Hepatocyte (in vitro differentiated cells): ENCODE measurements around the gene SDK1. TPM values are rescaled to one million over a fixed set of nuclear protein-coding genes. Genes with fewer than 3 reads are reported as not detected.

Experiments
- DNase-seq: peaks from one replicate; pipeline ENCODE4 v3.0.0-alpha.2; 2016; ENCODE audit warnings: low spot score
- H2AFZ ChIP-seq: fragments of 200-600 bp; sonication (generic); 2 replicates; pipeline ENCODE4 v1.6.0; 2016; ENCODE audit warnings: antibody characterized with exemption, mild to moderate bottlenecking
- H3K27ac ChIP-seq: fragments of 200-600 bp; sonication (generic); 2 replicates; pipeline ENCODE4 v1.5.1; 2016; ENCODE audit warnings: mild to moderate bottlenecking
- H3K27me3 ChIP-seq: fragments of 200-600 bp; sonication (generic); 2 replicates; pipeline ENCODE4 v1.6.1; 2016
- H3K36me3 ChIP-seq: fragments of 200-600 bp; sonication (generic); replicated peaks from 2 replicates; pipeline ENCODE4 v1.5.1; 2016; ENCODE audit warnings: low read depth; ENCODE audit not compliant: insufficient read depth
- H3K4me1 ChIP-seq: fragments of 200-600 bp; sonication (generic); 2 replicates; pipeline ENCODE4 v1.5.1; 2016; ENCODE audit warnings: mild to moderate bottlenecking, moderate library complexity; ENCODE audit not compliant: insufficient read depth
- H3K4me2 ChIP-seq: fragments of 200-600 bp; sonication (generic); 2 replicates; pipeline ENCODE4 v1.6.0; 2016
- H3K4me3 ChIP-seq: fragments of 200-600 bp; sonication (generic); 2 replicates; pipeline ENCODE4 v1.5.1; 2016; ENCODE audit warnings: mild to moderate bottlenecking
- H3K79me2 ChIP-seq: fragments of 200-600 bp; sonication (generic); 2 replicates; pipeline ENCODE4 v1.6.0; 2017; ENCODE audit warnings: mild to moderate bottlenecking
- H3K9me2 ChIP-seq: fragments of 200-600 bp; sonication (generic); replicated peaks from 2 replicates; pipeline ENCODE4 v1.6.0; 2017; ENCODE audit warnings: mild to moderate bottlenecking; ENCODE audit not compliant: insufficient read depth
- H3K9me3 ChIP-seq: fragments of 200-600 bp; sonication (generic); 2 replicates; pipeline ENCODE4 v1.5.1; 2016; ENCODE audit warnings: low read depth, mild to moderate bottlenecking
- H4K20me1 ChIP-seq: fragments of 200-600 bp; sonication (generic); 2 replicates; pipeline ENCODE4 v1.6.0; 2016; ENCODE audit warnings: mild to moderate bottlenecking; ENCODE audit not compliant: insufficient read depth, poor library complexity, severe bottlenecking
- EZH2 ChIP-seq: fragments of 200-600 bp; sonication (generic); IDR thresholded peaks from 2 replicates; pipeline ENCODE4 v1.6.1; 2016; ENCODE audit warnings: antibody characterized with exemption, mild to moderate bottlenecking, borderline replicate concordance
- EZH2phosphoT487 ChIP-seq: fragments of 200-600 bp; sonication (generic); IDR thresholded peaks from one replicate; pipeline ENCODE4 v1.6.1; 2018; ENCODE audit warnings: antibody characterized with exemption, mild to moderate bottlenecking, low read depth, moderate library complexity; ENCODE audit not compliant: unreplicated experiment, severe bottlenecking
- WGBS: methylation state at CpG from one replicate; pipeline ENCODE4 v1.1.6; 2016; ENCODE audit warnings: low lambda C conversion rate; ENCODE audit errors: missing lambda C conversion rate; 5-methylcytosine and 5-hydroxymethylcytosine counted together
- polyA plus RNA-seq: library from polyadenylated mRNA; unstranded; fragments of >200 nt; fragmentation: Nextera tagmentation; extraction: Ambion mirVana; gene quantifications from 2 replicates; pipeline ENCODE4 v1.2.1, GENCODE V29; 2016
- total RNA-seq: library from RNA; depleted of rRNA; stranded (reverse); fragments of >200 nt; gene quantifications from 2 replicates; pipeline ENCODE4 v1.2.3, GENCODE V29; 2014
- TF ChIP-seq, protein P1 (sequence below): fragments of 200-600 bp; sonication (generic); IDR thresholded peaks from 2 replicates; pipeline ENCODE4 v1.5.1; 2016; ENCODE audit warnings: antibody characterized with exemption, mild to moderate bottlenecking; ENCODE audit not compliant: poor library complexity

Gene SDK1
- total and polyA plus RNA-seq, 2 experiments from 2014 or later, result 4.3 to 10.0 TPM

DNA sequence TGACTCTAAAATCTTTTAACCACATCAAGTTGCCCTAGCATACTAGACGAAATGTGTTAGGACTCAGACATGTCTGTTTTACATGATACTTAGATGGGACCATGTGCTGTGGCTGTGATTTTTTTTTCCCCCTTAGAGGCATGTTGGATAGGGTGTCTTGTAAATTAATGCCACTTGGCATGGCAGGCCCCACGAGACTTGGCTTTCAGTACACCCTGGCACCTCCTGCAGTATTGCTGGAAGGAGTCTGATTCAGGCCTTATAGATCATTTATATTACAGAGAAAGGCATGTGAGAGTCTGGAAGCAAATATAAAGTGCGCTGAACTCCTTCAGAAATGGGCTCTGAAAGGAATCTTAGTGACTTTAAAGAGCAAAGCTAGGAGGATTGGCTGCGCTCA lies 494.1 kb downstream of the SDK1 start:
- no peak for TF ChIP-seq EZH2phosphoT487
- TF ChIP-seq EZH2, result no peak
- TF ChIP-seq, protein P1, sequence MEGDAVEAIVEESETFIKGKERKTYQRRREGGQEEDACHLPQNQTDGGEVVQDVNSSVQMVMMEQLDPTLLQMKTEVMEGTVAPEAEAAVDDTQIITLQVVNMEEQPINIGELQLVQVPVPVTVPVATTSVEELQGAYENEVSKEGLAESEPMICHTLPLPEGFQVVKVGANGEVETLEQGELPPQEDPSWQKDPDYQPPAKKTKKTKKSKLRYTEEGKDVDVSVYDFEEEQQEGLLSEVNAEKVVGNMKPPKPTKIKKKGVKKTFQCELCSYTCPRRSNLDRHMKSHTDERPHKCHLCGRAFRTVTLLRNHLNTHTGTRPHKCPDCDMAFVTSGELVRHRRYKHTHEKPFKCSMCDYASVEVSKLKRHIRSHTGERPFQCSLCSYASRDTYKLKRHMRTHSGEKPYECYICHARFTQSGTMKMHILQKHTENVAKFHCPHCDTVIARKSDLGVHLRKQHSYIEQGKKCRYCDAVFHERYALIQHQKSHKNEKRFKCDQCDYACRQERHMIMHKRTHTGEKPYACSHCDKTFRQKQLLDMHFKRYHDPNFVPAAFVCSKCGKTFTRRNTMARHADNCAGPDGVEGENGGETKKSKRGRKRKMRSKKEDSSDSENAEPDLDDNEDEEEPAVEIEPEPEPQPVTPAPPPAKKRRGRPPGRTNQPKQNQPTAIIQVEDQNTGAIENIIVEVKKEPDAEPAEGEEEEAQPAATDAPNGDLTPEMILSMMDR, result no peak
- H3K36me3 ChIP-seq, result no peaks in the 10 kb centered on the region
- no peaks in the 10 kb centered on the region for H3K79me2 ChIP-seq
- H3K4me2 ChIP-seq, result no peak overlapping the region
- H3K9me2 ChIP-seq, result no peaks in the 10 kb centered on the region
- H3K27me3 ChIP-seq, result no peaks in the 10 kb centered on the region
- H4K20me1 ChIP-seq, result no peaks in the 10 kb centered on the region
- no peaks in the 10 kb centered on the region for H3K9me3 ChIP-seq
- no peak overlapping the region for H3K27ac ChIP-seq
- 79% methylated on average over 4 of the region's 4 CpGs for WGBS
- no peak overlapping the region for H3K4me3 ChIP-seq
- no peak overlapping the region for H2AFZ ChIP-seq
- no peaks in the 10 kb centered on the region for H3K4me1 ChIP-seq
- DNase-seq, result no peak

DNA sequence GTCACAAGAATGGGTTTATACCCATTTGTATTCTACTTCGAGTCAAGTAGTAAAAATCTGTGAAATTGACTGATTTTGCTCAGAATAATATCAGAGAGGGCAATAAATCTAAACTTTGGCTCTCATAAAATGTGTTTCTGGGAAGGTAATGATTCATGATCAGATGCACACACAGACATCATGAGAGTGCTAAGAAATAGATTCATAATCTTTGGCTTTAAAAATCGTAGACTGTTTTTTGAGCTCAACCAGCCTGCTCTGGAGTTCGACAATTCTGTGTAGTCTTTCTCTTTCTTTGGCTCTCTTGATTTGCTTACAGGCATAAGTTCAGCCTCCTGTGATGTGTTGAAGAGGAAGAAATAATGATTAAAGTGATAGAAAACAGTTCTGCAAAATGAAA lies 494.7 kb downstream of the SDK1 start:
- no peaks in the 10 kb centered on the region for H3K9me2 ChIP-seq
- no peak overlapping the region for H3K27ac ChIP-seq
- no peak overlapping the region for H3K4me3 ChIP-seq
- TF ChIP-seq EZH2phosphoT487, result no peak
- TF ChIP-seq, protein P1, result no peak
- TF ChIP-seq EZH2, result no peak
- 83% methylated on average over 3 of the region's 3 CpGs for WGBS
- H2AFZ ChIP-seq, result no peak overlapping the region
- no peaks in the 10 kb centered on the region for H4K20me1 ChIP-seq
- H3K36me3 ChIP-seq, result no peaks in the 10 kb centered on the region
- H3K79me2 ChIP-seq, result no peaks in the 10 kb centered on the region
- H3K27me3 ChIP-seq, result no peaks in the 10 kb centered on the region
- H3K4me2 ChIP-seq, result no peak overlapping the region
- H3K9me3 ChIP-seq, result no peaks in the 10 kb centered on the region
- H3K4me1 ChIP-seq, result no peaks in the 10 kb centered on the region
- no peak for DNase-seq

DNA sequence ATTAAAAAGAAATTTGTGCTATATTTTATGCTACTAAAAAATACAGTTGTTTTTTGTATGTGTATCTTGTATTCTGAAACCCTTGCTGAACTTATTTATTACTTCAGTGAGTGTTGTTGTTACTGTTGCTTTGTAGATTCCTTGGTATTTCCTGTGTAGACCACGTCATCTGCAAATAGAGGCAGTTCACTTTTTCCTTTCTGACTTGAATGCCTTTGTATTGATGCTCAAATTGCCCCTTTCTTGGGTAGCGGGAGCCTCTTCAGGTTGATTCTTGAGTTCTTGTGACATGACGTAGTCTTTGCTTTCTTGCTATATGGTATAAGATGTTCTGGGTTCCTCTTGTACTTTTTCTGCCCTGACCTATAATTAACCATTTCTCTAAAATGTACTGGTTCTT lies 504.1 kb downstream of the SDK1 start:
- TF ChIP-seq EZH2phosphoT487 (no peak), EZH2 (no peak)
- TF ChIP-seq, protein P1, result no peak
- Histone ChIP-seq H3K4me2 (no peak overlapping the region), H4K20me1 (no peaks in the 10 kb centered on the region), H2AFZ (no peak overlapping the region), H3K4me3 (no peak overlapping the region), H3K79me2 (no peaks in the 10 kb centered on the region), H3K9me2 (no peaks in the 10 kb centered on the region), H3K27me3 (no peaks in the 10 kb centered on the region), H3K36me3 (no peaks in the 10 kb centered on the region), H3K4me1 (no peaks in the 10 kb centered on the region), H3K27ac (no peak overlapping the region), H3K9me3 (no peaks in the 10 kb centered on the region)
- 91% methylated on average over 3 of the region's 3 CpGs for WGBS
- DNase-seq, result no peak

DNA sequence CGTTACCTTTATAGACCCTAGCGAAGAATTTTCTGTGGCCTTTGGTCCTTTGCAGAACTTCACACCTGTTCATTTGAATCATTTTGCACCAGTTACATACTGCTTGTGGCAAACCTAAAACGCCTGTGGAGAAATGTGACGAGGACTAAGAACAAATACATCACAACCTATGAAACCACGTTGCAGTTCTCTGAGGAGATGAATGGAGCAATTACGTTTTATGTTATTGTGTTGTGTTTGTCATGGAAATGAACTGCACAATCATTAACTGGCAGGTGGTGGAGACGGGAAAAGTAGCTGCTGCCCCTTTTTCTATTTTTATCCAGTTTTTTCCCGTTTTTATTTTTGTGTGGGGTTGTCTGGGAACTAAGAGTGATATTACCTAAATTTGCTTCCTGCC lies 505.5 kb downstream of the SDK1 start:
- Histone ChIP-seq H4K20me1 (no peaks in the 10 kb centered on the region), H3K27ac (no peak overlapping the region), H3K9me2 (no peaks in the 10 kb centered on the region), H3K9me3 (no peaks in the 10 kb centered on the region), H3K79me2 (no peaks in the 10 kb centered on the region), H3K4me1 (no peaks in the 10 kb centered on the region), H3K27me3 (no peaks in the 10 kb centered on the region), H2AFZ (no peak overlapping the region), H3K4me2 (no peak overlapping the region), H3K36me3 (no peaks in the 10 kb centered on the region), H3K4me3 (no peak overlapping the region)
- no peak for DNase-seq
- no peak for TF ChIP-seq EZH2
- 80% methylated on average over 8 of the region's 8 CpGs for WGBS
